Right lobe of liver (tissue), 6 donors: ENCODE data around the gene SCN4A. TPM values are rescaled to one million over a fixed set of nuclear protein-coding genes. Genes with fewer than 3 reads are reported as not detected.
"Not testable (repeated sequence)": the region's sequence is repeated elsewhere in the genome, so short reads cannot be mapped to it uniquely, and the experiment has no call there.

Experiments
- ATAC-seq, 4 donors: fragments of 200-7000 bp; cut with Tn5 transposase; one replicate each; pipeline ENCODE4 v1.9.1; 2020; ENCODE audit warnings: mild to moderate bottlenecking in 4 of 4, moderate library complexity in 4 of 4
- DNase-seq, 3 donors: peaks; one replicate each; pipeline ENCODE4 v3.0.0-alpha.2; 2020
- H3K27ac ChIP-seq, 3 donors: fragments of 200-600 bp; one replicate each; pipeline ENCODE4 v1.8.0; 2022
- H3K27me3 ChIP-seq, 2 donors: fragments of 200-600 bp; one replicate each; pipeline ENCODE4 v1.8.0; 2022
- H3K36me3 ChIP-seq, 4 donors: fragments of 200-600 bp; sonication (generic) in 1 of 4; one replicate each; pipeline versions ENCODE4 v1.5.1 to v1.8.0; 2017 to 2022; ENCODE audit warnings: control low read depth in 1 of 4
- H3K4me1 ChIP-seq, 4 donors: fragments of 200-600 bp; sonication (generic) in 1 of 4; one replicate each; pipeline versions ENCODE4 v1.5.1 to v1.8.0; 2017 to 2022; ENCODE audit warnings: control low read depth in 1 of 4
- H3K4me3 ChIP-seq, 3 donors: fragments of 200-600 bp; one replicate each; pipeline ENCODE4 v1.8.0; 2022
- H3K9me3 ChIP-seq, 4 donors: fragments of 200-600 bp; sonication (generic) in 1 of 4; one replicate each; pipeline versions ENCODE4 v1.5.1 to v1.8.0; 2017 to 2022; ENCODE audit warnings: control low read depth in 1 of 4
- POLR2A ChIP-seq: fragments of 450-650 bp; IDR thresholded peaks from one replicate; pipeline ENCODE4 v1.6.1; 2017; ENCODE audit warnings: antibody characterized with exemption, mild to moderate bottlenecking
- whole genome bisulfite sequencing: methylation state at CpG from one replicate; pipeline ENCODE4 v1.1.6; 2018; ENCODE audit warnings: low coverage, low lambda C conversion rate; ENCODE audit not compliant: insufficient coverage; ENCODE audit errors: missing lambda C conversion rate; 5-methylcytosine and 5-hydroxymethylcytosine counted together
- intact Hi-C, 2 donors: fragments of 100-400 bp; cut with DNase I; formaldehyde crosslinking; loops; one replicate each; pipeline versions ENCODE4 v1.11.2 to v1.14.1; 2022
- total RNA-seq, 6 experiments: library from RNA; depleted of rRNA in 2 of 6; stranded (reverse); fragments of >200 nt in 2 of 6; fragmentation: NEBNext Ultra II Directional in 3 of 6; extraction: Animal tissue kit (Norgen Biotek cat#: 25700) in 3 of 6; gene quantifications; one replicate each; pipeline versions ENCODE4 v1.1.0 to v1.2.4, GENCODE V29; 2016 to 2023
- TF ChIP-seq, protein P1 (sequence below), 4 donors: fragments of 200-600 bp in 3 of 4; fragments of 450-650 bp in 1 of 4; IDR thresholded peaks; one replicate each; pipeline versions ENCODE4 v1.5.1 to v1.8.0; 2016 to 2022; ENCODE audit warnings: antibody characterized with exemption in 4 of 4, mild to moderate bottlenecking in 2 of 4
- donor health status: DM: no; HTN: yes; CAD: no.
- donor health status: DM: no; HTN: no; CAD: no.
- donor health status: DM: no; HTN: no; CAD: no.
- donor health status: DM: no; HTN: yes; CAD: no.
- donor health status: DM: no; HTN: yes; CAD: no.

Gene SCN4A
- total RNA-seq, 6 experiments from 2014 or later, result 0.10 to 1.4 (median 0.20) TPM

- ATAC-seq, result no peak
- no peak overlapping the region for H3K4me3 ChIP-seq
- no peaks in the 10 kb centered on the region for H3K36me3 ChIP-seq
- 63% methylated on average over 4 of the region's 12 CpGs for WGBS
- no peaks in the 10 kb centered on the region for H3K27me3 ChIP-seq
- no peaks in the 10 kb centered on the region for H3K9me3 ChIP-seq
- H3K27ac ChIP-seq, result no peak overlapping the region
- H3K4me1 ChIP-seq, result no peaks in the 10 kb centered on the region
- intact Hi-C loops, result loop anchor here in 1 of 2 donors (10.0 kb wide), 1 partner anchor 218 kb away; the partner anchor contains the start of gene ERN1
- no peak for DNase-seq
- no peak for TF ChIP-seq POLR2A
- TF ChIP-seq, protein P1, sequence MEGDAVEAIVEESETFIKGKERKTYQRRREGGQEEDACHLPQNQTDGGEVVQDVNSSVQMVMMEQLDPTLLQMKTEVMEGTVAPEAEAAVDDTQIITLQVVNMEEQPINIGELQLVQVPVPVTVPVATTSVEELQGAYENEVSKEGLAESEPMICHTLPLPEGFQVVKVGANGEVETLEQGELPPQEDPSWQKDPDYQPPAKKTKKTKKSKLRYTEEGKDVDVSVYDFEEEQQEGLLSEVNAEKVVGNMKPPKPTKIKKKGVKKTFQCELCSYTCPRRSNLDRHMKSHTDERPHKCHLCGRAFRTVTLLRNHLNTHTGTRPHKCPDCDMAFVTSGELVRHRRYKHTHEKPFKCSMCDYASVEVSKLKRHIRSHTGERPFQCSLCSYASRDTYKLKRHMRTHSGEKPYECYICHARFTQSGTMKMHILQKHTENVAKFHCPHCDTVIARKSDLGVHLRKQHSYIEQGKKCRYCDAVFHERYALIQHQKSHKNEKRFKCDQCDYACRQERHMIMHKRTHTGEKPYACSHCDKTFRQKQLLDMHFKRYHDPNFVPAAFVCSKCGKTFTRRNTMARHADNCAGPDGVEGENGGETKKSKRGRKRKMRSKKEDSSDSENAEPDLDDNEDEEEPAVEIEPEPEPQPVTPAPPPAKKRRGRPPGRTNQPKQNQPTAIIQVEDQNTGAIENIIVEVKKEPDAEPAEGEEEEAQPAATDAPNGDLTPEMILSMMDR (IDR thresholded peaks at IDR 0.05), result no peak
These were observed 56.0 kb downstream of the SCN4A start for GRCh38 chr17:63916566-63917185.

DNA sequence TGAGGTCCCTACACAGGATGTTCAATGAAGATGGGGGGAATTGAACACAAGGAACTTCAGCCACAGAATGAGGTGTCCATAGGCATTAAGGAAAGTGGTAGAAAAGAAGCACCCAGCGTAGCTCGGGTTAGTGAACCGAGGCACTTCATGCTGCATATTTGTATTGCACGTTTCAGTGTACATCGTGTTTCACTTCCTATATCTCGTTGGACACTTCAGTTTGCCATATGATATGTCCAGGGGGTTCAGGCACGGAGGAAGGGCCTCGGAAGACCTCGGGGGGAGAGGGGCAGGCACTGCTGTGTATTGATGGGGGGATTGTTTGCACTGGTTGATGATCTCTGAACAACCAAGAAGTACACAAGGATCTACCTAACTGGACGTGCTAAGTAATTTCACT is 57.0 kb downstream of the SCN4A start:
- H3K9me3 ChIP-seq, H3K4me1 ChIP-seq, DNase-seq, H3K36me3 ChIP-seq, H3K4me3 ChIP-seq, H3K27ac ChIP-seq, H3K27me3 ChIP-seq, ATAC-seq: not testable (repeated sequence)
- intact Hi-C loops, result loop anchor here in 1 of 2 donors (10.0 kb wide), 1 partner anchor 219 kb away; the partner anchor contains the start of gene ERN1
- 53% methylated on average over 3 of the region's 10 CpGs for WGBS

DNA sequence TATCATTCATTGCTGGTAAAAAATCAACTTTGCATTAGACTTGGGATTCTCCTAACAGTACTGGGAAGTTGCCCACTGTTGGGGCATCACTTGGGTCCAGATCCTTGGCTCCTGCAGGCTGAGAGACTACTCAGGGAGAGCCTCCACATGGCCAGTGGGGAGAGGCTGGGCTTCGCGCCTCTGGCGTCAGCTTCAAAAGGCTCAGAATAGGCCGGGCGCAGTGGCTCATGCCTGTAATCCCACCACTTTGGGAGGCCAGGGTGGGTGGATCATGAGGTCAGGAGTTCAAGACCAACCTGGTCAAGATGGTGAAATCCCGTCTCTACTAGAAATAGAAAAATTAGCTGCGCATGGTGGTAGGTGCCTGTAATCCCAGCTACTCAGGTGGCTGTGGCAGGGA is 58.2 kb downstream of the SCN4A start:
- no peak for TF ChIP-seq POLR2A
- intact Hi-C loops, result loop anchor here in 1 of 2 donors (5.0 to 10.0 kb wide), 2 partner anchors 113 to 220 kb away; partner anchors contain the start of gene ERN1
- no peaks in the 10 kb centered on the region for H3K27me3 ChIP-seq
- ATAC-seq (no peak), DNase-seq (no peak)
- H3K4me1 ChIP-seq, result no peaks in the 10 kb centered on the region
- no peaks in the 10 kb centered on the region for H3K36me3 ChIP-seq
- H3K9me3 ChIP-seq, result no peaks in the 10 kb centered on the region
- 97% methylated on average over 7 of the region's 7 CpGs for WGBS
- no peak overlapping the region for H3K4me3 ChIP-seq
- no peak overlapping the region for H3K27ac ChIP-seq

DNA sequence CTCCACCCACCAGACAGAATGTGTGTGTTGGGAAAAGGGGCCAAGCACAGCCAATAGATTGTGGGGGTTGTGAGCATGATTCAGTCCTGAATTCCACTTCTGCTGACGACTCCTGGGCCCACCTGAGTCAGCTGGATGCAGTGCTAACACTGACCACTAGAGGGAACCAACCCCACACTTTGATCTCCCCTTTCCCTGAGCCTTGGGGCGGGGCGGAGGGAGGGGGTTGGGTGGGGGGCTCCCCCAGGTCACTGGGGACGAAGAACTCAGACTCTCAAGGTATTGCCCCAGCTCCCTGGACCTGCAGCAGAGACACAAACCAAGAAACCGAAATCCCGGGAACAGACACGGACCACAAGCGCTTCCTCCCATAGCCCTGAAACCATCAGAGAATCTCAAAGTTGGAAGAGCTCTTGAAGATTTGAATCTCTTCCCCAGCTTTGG is 61.0 kb downstream of the SCN4A start:
- intact Hi-C loops, result loop anchor here in 1 of 2 donors (5.0 to 10.0 kb wide), 2 partner anchors 116 to 223 kb away; partner anchors contain the start of gene ERN1
- ATAC-seq, result peak; percentile 72 to 87 (median 81)
- Histone ChIP-seq H3K36me3 (no peaks in the 10 kb centered on the region), H3K27me3 (no peaks in the 10 kb centered on the region), H3K27ac (no peak overlapping the region), H3K4me3 (no peak overlapping the region), H3K9me3 (no peaks in the 10 kb centered on the region), H3K4me1 (no peaks in the 10 kb centered on the region)
- TF ChIP-seq POLR2A, result no peak
- TF ChIP-seq, protein P1 (IDR thresholded peaks at IDR 0.05), result peak; percentile 54 to 79 (median 77)
- DNase-seq, result peak in 1 of 3 donors; percentile 48
- 0% methylated on average over 1 of the region's 8 CpGs for WGBS

- Histone ChIP-seq H3K4me3 (no peak within 1 kb of the TSS), H3K27ac (no peak within 1 kb of the TSS), H3K36me3 (no peaks in the 10 kb centered on the region), H3K27me3 (no peaks in the 10 kb centered on the region), H3K4me1 (no peaks in the 10 kb centered on the region), H3K9me3 (no peaks in the 10 kb centered on the region)
- intact Hi-C loops, result loop anchor here in 1 of 2 donors (5.0 to 10.0 kb wide), 2 partner anchors 116 to 224 kb away; partner anchors contain the start of gene ERN1
- ATAC-seq (no peak), DNase-seq (no peak)
- 22% methylated on average over 3 of the region's 15 CpGs for WGBS
- no peak for TF ChIP-seq POLR2A
- TF ChIP-seq, protein P1 (IDR thresholded peaks at IDR 0.05), result no peak
These were observed 61.6 kb downstream of the SCN4A start, which contains the start of gene CSHL1 for GRCh38 chr17:63911041-63911635. CSHL1 (minus strand) TSS chr17:63911258; CDS start chr17:63911196, 62 bp downstream.
